ENCODE data around the gene LIPK.
"Not testable (repeated sequence)": the region's sequence is repeated elsewhere in the genome, so short reads cannot be mapped to it uniquely, and the experiment has no call there.

LIPK gene

DNA sequence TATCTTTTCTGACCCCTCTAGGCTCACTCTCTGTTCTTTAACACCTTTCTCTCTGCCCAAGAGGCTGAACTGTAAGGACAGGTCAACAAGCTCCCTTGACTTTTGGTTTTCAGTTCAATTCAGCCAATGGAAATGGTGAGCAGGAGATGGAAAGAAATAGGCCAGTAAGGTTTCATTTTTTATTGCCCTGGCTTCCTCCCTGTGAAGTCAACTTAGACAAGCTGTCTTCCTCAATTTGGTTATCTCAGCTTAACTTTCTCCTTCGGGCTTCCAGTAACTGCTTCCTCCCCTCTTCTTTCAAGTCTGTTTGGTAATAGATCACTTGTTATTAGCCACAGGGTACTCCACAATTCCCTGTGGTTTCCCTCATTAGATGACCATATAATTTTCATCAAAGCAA is 19.7 kb downstream of the LIPK start:
- no peak for FAIRE-seq

DNA sequence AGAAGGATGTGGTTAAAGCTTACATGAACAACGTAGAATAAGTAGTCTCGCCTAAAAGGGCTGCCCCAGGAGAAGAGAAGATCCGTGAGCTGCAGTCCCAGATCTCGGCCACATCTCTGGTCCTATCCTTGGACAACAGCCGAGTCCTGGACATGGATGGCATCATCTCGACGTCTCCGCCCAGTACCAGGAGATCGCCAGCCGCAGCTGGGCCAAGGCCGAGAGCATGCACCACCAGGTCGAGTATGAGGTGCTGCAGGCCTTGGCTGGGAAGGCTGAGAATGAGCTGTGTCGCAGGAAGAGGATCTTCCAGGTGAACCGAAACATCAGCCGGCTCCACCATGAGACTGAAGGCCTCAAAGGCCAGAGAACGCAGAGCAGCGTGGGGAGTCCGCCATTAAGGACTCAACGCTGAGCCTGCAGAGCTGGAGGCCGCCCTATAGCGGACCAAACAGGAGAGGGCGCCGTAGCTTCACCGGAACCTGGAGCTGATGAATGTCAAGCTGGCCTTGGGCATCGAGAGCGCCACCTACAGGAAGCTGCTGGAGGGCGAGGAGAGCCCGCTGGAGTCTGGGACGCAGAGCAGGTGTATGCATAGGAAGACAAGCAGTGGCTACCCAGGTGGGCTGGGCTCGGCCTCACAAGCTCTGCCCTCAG is 22.2 kb downstream of the LIPK start:
- no peak for FAIRE-seq

DNA sequence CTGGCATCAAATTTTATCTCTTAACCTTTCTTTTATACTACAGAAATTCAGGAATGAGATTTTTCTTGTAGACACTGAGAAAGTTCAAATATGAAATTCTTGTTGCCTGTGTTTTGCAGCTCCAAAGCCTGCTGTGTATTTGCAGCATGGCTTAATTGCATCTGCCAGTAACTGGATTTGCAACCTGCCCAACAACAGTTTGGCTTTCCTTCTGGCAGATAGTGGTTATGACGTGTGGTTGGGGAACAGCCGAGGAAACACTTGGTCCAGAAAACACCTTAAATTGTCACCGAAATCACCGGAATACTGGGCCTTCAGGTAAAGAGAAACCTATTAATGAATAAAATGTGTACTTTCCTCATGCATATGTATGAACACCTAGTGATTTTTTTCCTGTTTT is 24.8 kb downstream of the LIPK start:
- FAIRE-seq: no peak

DNA sequence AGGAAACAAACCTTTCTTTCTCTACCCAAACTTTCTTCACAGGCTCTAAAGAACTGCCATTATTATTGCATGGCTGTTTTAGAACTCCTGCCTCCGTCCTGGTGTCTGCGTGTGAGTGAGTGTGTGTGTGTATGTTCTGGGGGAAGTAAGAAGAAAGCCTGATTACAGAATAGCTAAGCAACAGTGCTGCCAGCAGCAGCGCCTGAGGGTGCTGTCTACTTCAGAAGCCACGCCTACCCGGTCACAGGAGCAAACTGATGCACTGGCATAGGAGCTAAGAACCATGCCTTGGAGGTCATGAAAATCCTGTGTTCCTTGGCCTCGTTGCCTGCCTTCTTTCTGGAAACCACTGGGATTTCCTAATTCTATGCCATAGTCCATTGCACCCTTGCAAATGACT is 25.2 kb downstream of the LIPK start:
- FAIRE-seq: no peak

DNA sequence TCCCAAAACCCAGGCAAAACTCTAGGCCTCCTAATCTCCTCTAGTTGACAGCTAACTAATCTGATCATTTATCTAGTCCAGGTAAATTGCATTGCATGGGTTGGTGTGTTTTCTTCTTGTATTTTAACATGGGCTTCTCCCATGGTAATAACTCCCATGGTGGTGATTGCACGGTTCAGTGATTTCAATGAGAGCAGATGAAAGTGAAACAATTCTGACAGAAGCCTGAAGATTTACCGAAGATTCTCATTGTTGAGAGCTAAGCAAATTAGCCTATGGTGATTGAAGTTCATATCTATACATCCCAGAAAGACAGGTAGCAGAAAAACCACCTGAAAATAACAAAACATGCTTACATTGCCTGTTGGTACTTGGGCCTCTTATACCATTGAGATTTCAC is 27.2 kb downstream of the LIPK start:
- no peak for FAIRE-seq

DNA sequence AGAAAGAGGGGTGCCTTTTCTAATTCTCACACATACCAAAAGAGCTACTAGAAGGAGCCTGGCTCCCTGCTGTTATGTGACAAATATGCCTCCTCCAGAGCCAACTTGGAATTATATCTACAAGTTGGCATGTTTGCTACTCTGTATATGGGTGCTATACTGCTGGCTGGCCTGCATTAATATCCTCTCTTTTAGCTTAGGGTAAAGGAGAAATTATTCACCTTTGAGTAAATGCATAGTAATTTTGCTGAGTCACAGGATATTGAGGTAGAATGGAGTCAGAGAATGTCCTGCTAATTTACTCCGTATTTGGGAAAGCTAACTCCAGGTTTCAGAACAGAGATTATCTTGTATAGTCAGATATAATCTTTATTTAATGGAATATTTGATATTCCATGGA is 29.6 kb downstream of the LIPK start:
- no peak for FAIRE-seq

DNA sequence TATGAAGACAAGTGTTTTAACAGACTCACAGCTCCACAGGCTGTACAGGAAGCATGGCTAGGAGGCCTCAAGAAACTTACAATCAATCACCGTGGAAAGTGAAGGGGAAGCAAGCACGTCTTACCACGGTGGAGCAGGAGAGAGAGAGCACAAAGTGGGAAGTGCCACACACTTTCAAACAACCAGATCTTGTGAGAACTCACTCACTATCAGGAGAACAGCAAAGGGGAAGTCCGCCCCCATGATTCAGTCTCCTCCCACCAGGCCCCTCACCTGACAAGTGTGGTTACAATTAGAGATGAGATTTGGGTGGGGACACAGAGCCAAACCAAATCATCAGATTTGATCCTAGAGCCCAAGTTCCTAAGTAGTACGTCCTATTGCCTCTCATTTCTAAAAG is 35.9 kb downstream of the LIPK start:
- not testable (repeated sequence) for FAIRE-seq

DNA sequence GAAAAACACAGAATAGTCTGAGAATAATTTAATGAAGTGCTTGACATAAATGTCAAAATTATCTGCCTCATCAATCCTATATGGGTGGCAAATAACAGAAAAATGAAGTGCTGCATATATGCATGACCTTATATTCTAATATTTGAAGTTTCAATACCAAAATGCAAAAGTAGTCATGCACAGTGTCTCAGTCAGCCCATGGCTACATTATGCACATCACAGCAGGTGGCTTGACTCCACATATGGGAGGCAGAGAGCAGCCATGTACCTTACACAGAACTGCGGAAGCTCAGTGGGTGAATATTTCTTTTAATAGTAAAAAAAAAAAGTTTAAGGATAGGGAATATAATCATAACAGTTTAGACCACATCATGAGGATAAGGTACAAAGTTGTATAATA is 36.4 kb downstream of the LIPK start:
- FAIRE-seq: no peak

DNA sequence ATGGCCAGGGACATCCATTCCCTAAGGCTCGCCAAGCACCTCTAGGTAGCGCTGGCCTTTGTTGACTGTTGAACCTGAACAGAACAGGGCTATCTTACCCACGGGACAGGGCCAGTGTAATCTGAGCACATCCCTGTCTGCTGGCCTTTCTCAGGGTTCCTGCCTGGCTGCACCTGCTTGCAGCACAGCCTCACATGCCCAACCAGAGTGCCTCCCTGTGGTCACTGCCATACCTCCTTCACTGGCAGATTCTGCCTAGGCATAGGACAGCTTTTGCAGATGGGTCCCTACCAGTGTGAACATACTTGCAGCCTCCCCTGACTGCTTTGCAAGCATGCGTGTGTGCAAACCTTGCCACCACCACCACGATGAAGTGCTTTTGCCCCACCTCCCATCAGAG is 38.0 kb downstream of the LIPK start:
- FAIRE-seq: no peak

DNA sequence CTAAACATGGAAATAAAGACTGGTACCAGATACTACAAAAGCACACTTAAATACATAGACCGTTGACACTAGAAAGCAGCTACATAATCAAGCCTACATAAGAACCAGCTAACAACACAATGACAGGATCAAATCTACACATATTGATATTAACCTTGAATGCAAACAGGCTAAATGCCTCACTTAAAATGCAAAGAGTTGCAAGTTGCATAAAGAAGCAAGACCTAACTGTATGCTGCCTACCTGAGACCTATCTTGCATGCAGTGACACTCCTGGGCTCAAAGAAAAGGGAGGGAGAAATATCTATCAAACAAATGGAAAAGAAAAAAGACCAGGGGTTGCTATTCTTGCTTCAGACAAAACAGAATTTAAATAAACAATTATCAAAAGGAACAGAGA is 39.6 kb downstream of the LIPK start:
- FAIRE-seq: no peak

DNA sequence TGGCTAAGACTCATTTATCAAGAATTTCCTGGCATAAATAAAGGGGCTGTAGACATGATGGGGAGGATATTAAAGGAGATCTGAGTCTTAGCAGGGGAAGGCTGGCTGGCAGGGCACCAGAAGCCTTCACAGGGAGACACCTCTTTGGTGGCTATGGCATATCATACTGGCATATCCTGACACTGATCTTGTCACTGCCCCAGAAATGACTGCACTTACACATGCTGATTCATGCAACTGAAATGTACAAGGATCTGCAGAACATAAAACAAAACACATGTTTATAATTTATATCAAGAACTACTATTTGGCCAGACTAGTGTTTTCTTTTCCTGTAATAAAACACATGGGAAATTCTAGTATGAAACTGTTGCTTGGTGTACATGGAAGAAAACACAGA is 48.2 kb downstream of the LIPK start:
- no peak for FAIRE-seq

DNA sequence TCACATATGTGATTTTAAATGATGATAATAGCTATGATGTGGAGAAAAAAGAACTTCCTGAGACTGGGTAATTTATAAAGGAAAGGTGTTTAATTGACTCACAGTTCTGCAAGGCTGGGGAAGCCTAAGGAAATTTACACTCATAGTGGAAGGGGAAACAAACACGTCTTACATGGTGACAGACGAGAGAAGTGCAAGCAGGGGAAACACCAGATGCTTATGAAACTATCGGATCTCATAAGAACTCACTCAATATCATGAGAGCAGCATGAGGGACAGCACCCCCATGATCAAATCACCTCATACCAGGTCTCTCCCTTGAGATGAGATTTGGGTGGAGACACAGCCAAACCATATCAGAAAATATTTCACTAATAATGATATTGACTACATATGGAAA is 49.7 kb downstream of the LIPK start:
- FAIRE-seq: no peak

DNA sequence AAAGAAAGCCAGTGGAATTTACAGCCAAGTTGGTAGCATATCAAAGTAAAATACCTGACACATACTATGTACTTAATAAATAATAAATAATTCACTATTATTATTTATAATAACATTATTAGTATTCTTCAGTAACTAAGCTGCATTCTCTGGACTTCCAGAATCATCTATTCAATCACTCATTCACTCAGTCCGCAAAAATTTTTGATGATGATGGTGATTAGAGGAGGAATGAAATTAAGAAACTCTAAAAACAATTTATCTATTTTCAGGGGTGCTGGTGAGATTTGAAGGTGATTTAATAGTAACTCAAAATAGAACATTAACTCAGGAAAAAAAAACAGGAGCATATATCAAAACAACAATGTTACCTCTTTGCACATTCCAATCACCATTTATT is 50.6 kb downstream of the LIPK start:
- no peak for FAIRE-seq

DNA sequence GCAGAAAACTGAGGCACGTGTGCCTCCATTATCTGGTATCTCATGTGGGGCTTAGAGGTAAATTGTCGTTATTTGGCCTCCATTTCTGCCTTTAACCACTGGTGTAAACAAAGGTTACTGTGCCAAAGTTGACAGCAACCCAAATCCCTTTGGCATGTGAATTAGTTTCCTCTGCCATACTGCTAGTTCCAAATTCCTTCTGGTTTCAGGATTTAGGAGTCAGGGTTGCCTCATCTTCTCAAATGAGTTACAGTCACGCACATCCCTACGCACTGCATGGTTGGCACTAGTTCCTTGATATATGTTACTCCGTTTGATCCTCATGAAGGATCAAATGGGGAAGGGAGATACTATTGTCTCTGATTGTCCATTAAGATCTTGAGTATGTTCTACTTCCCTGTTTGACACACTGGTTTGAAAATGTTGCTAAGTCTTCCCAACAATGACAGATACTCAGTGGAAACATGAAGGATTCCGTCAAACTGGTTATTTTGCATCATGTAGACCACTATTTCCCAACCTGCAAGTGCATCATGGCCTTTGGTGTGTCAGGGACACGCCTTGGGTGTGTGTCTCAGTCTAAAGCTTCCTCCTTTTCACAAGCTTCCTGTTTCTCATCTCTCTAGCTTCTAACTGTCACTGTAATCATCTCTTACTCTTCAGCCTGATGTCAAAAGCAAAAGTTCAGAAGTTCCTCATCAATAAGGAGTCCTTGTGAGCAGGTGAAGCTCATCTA is 53.5 kb downstream of the LIPK start, which contains the start of gene LIPN:
TSS of gene LIPN (plus strand) at position 655 of the 736 bp plus-strand sequence. CDS start 1,386 bp downstream, outside the sequence.
- no peak for FAIRE-seq

DNA sequence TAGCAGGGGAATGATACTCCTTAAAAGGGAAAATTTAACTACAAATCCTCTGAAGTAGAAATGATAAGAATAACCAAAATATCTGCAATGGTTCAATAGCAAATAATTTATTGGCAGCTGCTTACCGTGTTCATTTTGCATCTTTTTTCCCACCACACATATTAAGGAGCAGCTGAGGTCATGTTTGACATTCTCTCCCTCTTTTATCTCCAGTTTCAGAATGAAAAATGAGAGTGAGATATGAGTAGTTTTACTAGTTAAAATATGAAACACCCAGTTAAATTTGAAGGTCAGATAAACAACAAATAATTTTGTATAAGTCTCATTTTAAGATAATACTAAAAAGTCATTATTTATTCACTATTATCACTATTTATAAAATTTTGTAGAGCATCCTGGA is 56.9 kb downstream of the LIPK start:
- FAIRE-seq: no peak

DNA sequence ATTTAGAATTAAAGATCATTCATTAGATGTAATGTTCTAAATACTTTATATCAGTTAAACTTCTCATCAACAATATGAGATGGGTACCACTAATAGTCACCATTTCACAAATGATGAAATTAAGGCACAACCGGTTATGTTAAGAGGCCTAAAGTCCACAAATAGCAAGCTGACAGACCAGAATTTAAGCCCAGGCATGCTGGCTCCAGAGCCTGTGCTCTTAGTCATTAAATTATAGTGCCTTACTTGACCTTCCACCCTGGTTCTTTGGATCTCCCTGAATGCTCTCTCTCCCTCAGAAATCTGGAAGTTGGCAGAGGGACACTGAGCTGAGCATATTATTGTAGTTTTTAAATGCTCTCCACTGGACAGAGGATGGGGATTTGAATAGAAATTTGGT is 57.4 kb downstream of the LIPK start:
- no peak for FAIRE-seq

DNA sequence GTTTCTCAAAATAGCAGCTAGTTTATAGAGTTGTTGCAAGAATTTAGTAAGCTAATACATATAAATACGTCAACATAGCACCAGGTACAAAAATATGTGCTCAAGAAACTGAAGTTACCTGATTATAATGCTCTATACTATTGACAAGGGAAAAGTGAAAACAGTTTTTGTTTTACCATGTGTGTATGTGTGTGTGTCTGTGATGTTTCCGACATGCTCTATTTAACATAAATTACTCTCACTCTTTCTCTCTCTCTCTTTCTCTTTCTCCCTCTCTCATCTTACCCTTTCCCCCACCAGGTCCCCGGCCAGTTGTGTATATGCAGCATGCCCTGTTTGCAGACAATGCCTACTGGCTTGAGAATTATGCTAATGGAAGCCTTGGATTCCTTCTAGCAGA is 58.1 kb downstream of the LIPK start:
- FAIRE-seq: no peak

DNA sequence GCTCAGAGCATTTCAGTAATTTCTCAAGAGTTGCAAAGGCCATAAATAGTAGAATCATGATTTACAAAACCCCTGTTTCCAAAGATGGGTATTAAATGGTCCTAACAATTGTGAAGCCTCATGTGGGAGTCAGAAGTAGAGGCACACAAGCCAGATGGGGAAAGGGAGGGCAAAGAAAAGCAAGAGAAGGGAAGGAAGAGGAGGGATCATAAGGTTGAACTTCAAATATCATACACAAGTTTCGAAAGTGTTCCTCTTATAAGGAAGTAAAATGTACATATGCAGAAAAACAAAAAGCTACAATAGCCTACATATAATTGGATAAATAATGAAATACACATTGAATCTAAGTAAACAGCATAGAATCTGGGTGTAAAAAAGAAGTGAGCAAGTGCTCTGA is 59.8 kb downstream of the LIPK start:
- FAIRE-seq: no peak

DNA sequence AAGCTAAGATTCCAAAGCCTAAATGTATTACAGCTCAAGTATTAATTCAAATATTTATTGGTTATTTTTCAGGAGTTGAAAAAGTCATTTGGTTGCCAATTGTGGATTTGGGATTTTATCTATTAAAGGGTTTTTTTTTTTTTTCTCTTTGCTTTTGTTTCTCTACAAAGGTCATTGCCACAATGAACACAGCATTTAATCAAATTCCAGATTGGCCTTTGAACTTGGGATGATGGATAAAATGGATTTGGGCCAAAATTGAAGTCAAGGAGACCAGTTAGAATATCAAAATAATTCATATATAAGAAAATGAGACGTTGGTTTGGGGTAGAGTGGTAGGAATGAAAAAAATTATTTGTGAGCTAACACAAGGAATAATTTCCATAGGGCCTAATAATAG is 63.3 kb downstream of the LIPK start:
- no peak for FAIRE-seq

DNA sequence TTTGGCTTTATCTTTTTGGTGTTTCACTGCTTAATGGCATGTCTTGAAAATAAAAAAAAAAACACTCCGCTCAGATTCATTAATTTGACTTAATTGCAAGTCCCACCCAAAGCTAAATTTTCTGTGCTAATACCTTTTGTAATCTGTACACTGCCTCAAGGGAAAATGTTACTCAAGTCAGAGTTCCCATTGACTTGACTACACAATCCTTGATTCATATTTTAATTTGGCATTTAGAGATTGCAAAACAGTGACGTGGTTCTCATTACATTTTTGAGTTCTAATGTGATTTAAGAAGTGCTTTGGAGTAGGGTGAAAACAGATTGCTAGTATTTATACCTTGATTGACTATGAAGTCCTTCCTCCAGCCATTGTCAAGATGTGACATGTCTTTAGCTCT is 75.2 kb downstream of the LIPK start:
- FAIRE-seq: no peak

DNA sequence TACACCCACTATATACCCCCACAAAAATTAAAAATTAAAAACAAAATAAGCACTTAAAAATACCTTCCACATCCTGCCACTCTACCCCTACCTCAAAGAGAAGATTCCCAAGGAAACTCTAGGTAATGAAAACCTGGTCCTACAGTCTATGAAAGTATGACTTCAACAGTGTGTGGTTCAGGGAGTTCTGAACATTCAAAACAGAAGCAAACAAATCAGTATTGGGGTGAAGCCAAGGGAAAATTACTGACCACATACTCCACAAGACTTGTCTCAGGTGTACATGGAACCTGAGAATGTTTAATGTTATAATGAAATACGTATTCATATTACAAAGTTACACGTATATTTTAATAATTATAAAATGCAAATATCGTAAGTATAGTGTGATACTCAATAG is 76.2 kb downstream of the LIPK start:
- FAIRE-seq: no peak

DNA sequence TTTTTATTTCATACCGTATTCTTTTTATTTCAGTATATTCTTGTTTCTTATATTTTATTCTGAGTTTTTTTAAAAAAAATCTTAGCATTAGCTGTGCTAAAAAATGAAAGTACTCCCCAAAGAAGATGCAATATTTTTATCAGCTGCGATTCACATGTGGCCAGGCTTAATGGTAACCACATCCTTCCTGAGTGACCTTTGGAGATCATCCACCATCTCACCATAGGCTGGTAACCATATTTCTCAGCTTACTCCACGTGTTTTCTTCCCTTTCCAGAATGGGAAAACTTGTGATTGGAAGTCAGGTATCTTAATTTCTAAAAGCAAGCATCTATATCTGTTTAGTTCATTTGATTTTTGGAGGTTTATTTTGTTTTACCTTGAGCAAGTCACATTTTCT is 77.7 kb downstream of the LIPK start:
- FAIRE-seq: no peak

DNA sequence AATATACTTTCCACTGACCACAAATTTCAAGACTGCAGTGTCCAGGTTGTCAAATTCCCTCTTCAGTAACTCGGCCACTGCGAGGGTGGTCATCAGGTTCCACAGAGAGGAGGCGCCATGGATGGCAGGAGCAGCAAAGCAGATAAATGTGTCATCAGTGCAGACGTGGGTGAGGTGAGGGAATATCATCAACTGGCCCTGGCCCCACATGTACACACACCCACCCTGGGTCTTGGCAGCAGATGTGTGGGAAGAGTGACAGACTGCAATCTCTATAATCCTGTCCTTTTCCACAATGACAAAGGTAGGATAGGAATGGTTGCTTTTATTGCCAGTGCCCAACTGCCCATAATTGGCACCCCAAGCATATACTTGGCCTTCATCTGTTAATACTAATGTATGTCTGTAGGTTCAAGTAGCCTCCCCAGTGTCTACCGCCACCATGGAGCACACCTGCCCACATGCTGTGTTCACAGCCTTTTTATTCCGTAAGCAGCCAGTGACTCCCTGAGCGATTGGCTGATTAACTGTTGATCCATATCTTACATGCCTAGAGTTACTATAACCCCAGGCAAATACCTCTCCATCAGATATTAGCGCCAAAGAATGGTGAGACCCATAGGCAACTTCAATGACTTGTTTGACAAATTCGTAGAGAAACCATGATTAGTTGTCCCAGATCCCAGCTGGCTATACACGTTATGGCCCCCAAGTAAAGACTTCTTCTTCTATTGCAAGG is 80.2 kb downstream of the LIPK start:
- no peak for FAIRE-seq

DNA sequence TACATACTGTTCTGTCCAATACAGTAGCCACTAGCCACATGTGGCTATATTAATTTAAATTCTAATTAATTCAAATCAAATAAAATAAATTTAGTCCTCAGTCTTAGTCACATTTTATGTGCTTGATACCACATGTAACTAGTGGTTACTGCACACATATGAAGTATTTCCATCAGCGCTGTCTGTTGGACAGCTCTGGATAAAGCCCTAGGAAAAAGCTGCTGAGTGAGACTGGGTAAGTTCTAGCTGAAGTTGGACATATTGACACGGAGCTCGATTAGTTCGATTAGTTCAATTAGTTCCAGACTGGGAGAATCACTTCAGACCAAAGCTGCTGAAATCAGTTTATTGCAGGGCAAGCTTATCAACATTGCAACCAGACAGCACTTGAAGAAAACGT is 81.4 kb downstream of the LIPK start:
- FAIRE-seq: no peak
